ENCODE data around the gene SPTBN1. TPM values are rescaled to one million over a fixed set of nuclear protein-coding genes. Genes with fewer than 3 reads are reported as not detected.

Gene SPTBN1
- polyA plus RNA-seq, 1 experiment = 56.6 TPM

DNA sequence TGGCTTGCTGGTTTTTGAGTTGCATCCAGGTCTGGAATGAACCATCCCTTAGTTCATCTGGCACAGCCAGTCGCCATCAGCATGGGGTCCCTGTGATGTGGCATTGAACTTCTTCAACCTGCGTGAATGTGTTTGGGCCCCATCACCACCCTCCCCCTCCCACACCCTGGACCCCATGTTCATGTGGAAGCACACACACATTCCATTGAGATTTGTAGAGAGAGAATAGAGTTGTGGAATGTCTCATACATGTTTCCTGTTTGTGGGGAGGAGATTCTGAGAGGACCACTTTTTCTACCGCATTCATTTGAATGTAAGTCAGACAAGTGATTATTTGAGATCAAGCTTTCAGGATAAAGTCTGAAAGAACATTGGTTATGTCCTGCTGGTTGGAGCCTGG, 149.7 kb downstream of the SPTBN1 start:
- TF ChIP-seq, protein P1, sequence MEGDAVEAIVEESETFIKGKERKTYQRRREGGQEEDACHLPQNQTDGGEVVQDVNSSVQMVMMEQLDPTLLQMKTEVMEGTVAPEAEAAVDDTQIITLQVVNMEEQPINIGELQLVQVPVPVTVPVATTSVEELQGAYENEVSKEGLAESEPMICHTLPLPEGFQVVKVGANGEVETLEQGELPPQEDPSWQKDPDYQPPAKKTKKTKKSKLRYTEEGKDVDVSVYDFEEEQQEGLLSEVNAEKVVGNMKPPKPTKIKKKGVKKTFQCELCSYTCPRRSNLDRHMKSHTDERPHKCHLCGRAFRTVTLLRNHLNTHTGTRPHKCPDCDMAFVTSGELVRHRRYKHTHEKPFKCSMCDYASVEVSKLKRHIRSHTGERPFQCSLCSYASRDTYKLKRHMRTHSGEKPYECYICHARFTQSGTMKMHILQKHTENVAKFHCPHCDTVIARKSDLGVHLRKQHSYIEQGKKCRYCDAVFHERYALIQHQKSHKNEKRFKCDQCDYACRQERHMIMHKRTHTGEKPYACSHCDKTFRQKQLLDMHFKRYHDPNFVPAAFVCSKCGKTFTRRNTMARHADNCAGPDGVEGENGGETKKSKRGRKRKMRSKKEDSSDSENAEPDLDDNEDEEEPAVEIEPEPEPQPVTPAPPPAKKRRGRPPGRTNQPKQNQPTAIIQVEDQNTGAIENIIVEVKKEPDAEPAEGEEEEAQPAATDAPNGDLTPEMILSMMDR (IDR thresholded peaks at IDR 0.05; ENCODE audit: low read depth, low read length) = no peak
- CTCF ChIA-PET = interaction anchor here (0.8 kb wide), 1 partner anchor 61 kb away, joined by 4 read pairs; no protein-coding TSS in a partner anchor
- H3K27ac ChIP-seq (ENCODE audit: low read depth, low read length) = no peak overlapping the region

DNA sequence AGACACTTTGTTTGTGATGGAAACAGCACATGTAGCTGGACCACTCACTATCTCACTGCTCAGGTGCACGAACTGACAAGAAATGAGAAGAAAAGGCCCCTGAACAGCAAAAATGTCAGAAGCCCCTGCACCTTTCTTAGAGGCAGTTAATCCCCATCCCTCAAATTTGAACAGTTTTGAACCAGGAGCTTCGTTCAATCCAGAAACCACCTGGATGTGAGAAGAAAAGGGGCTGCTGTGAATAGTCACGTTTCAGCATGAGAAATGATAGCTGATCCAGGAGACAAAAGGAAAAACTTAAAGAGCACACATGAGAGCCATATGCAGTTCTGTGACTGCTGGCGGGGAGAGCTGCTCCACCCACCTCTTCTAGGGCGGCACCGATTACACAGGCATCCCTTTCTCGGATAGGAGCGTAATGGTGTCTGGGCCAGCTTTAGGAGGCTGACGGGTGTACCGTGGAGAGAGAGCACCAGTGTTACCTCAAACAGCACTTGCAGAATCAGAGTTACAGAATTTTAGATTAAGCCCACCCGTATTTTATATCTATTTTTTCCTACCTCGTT, 150.3 kb downstream of the SPTBN1 start:
- ChIA-PET POLR2A (no interaction called here), CTCF (no interaction called here)
- TF ChIP-seq, protein P1 (IDR thresholded peaks at IDR 0.05; ENCODE audit: low read depth, low read length) = no peak
- Histone ChIP-seq H3K27ac (ENCODE audit: low read depth, low read length) (no peak overlapping the region), H3K4me3 (ENCODE audit: low read depth, low read length) (no peak overlapping the region), H3K27me3 (ENCODE audit: control insufficient read depth, insufficient read depth, low read length) (no peaks in the 10 kb centered on the region), H3K9me3 (ENCODE audit: control insufficient read depth, insufficient read depth, low read length) (no peaks in the 10 kb centered on the region)
- DNase-seq (ENCODE audit: low read depth, low spot score) = no peak

More for the DNA sequence above, 149.7 kb downstream of the SPTBN1 start:
- Histone ChIP-seq H3K27me3 (ENCODE audit: control insufficient read depth, insufficient read depth, low read length) (no peaks in the 10 kb centered on the region), H3K9me3 (ENCODE audit: control insufficient read depth, insufficient read depth, low read length) (no peaks in the 10 kb centered on the region), H3K4me3 (ENCODE audit: low read depth, low read length) (no peak overlapping the region)
- no peak for DNase-seq (ENCODE audit: low read depth, low spot score)
- POLR2A ChIA-PET = no interaction called here

DNA sequence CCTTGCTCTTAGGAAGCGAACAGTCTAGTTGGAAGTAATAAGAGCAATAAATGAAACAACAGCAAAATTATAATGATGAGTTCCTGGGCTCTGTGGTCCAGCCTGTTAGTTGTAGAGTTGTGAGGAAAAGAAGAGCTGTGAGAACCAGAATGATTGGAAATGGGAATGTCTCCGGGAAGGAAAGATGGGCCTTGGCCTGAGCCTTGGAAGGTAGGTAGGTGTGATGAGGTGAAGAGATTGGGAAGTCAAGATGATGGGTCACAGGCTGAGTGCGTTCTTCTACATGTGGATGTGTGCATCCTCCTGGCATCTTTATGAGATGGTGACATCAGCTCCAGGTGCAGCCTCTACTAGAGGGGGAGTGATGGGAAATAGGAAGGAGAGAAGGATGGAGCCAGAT, 152.1 kb downstream of the SPTBN1 start:
- DNase-seq (ENCODE audit: low read depth, low spot score) = no peak
- ChIA-PET POLR2A (no interaction called here), CTCF (no interaction called here)
- Histone ChIP-seq H3K27me3 (ENCODE audit: control insufficient read depth, insufficient read depth, low read length) (no peaks in the 10 kb centered on the region), H3K27ac (ENCODE audit: low read depth, low read length) (no peak overlapping the region), H3K4me3 (ENCODE audit: low read depth, low read length) (no peak overlapping the region), H3K9me3 (ENCODE audit: control insufficient read depth, insufficient read depth, low read length) (no peaks in the 10 kb centered on the region)
- TF ChIP-seq, protein P1 (IDR thresholded peaks at IDR 0.05; ENCODE audit: low read depth, low read length) = no peak

DNA sequence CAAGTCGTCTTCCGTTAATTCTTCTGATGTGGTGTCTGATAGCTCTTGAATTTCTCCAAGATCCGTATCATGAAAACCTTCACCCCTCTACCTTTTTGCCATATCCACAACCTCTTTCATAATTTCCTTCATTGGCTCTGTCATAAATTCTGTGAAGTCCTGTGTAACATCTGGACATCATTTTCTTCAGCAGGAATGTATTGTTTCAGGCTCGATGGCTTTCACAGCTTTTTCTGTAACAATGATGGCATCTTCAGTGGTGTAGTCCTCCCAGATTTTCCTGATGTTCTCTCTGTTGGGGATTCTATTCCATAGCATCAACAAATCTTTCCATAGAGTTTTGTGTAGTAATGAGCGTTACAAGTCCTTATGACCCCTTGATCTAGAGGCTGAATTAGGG, 153.1 kb downstream of the SPTBN1 start:
- no peaks in the 10 kb centered on the region for H3K9me3 ChIP-seq (ENCODE audit: control insufficient read depth, insufficient read depth, low read length)
- H3K27ac ChIP-seq (ENCODE audit: low read depth, low read length) = no peak overlapping the region
- no peak overlapping the region for H3K4me3 ChIP-seq (ENCODE audit: low read depth, low read length)
- no peak for DNase-seq (ENCODE audit: low read depth, low spot score)
- TF ChIP-seq, protein P1 (IDR thresholded peaks at IDR 0.05; ENCODE audit: low read depth, low read length) = no peak
- no peaks in the 10 kb centered on the region for H3K27me3 ChIP-seq (ENCODE audit: control insufficient read depth, insufficient read depth, low read length)
- CTCF ChIA-PET = interaction anchor here (0.5 kb wide), 1 partner anchor 34 kb away, joined by 3 read pairs; no protein-coding TSS in a partner anchor
- POLR2A ChIA-PET = no interaction called here

DNA sequence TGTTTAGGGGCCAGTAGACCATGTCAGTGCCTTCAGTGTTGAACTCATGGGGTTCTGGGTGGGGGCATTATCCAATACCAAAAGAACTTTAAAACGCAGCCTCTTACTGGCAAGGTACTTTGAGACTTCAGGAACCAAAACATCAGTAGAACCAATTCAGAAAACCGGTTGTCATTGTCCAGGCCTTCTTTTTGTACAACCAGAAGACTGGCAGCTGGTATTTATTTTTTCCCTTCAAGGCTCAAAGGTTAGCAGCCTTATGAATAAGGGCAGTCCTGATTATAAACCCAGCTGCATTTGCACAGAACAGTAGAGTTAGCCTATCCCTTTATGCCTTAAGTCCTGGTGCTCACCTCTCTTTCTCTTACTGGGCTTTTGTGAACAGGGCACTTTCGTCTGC, 153.5 kb downstream of the SPTBN1 start:
- POLR2A ChIA-PET = no interaction called here
- TF ChIP-seq, protein P1 (IDR thresholded peaks at IDR 0.05; ENCODE audit: low read depth, low read length) = no peak
- Histone ChIP-seq H3K27me3 (ENCODE audit: control insufficient read depth, insufficient read depth, low read length) (no peaks in the 10 kb centered on the region), H3K4me3 (ENCODE audit: low read depth, low read length) (no peak overlapping the region), H3K9me3 (ENCODE audit: control insufficient read depth, insufficient read depth, low read length) (no peaks in the 10 kb centered on the region), H3K27ac (ENCODE audit: low read depth, low read length) (no peak overlapping the region)
- DNase-seq (ENCODE audit: low read depth, low spot score) = no peak
- CTCF ChIA-PET = no interaction called here
